ENCODE measurements around the gene ANOS1. TPM values are rescaled to one million over a fixed set of nuclear protein-coding genes. Genes with fewer than 3 reads are reported as not detected.

ANOS1 gene
- total RNA-seq, 1 experiment from 2014 or later = 24.8 TPM

DNA sequence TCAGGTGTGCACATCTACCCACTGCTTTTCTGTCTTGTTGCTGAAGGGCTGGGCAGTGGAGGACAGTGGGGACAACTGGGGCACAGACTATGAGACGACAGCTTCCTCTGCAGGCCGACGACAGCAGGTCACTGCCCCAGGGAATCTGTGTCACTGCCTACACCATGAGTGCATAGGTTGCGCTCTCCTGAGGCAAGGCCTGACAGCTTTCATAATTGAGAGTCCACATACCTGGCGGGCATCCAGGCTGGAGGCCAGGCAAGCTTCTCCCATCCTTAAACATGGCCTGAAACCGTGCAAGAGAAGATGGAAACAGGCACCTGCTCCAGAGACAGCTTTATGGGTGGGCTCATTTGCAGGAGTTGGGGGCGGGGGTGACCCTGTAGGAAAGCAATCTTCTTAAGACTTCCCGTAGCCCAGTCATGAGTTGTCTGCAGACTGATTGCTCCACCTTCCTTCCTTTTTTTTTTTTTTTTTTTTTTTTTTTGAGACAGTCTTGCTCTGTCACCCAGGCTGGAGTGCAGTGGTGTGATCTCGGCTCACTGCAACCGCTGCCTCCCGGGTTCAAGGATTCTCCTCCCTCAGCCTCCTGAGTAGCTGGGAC is 2.9 kb downstream of the ANOS1 start:
- Mint-ChIP-seq H3K9me3 (no peaks in the 10 kb centered on the region), H3K4me3 (no peak overlapping the region), H3K36me3 (peaks cover 5% of the 10 kb centered on the region; the same call in 1 of the 2 replicates), H3K4me1 (peaks cover 52% of the 10 kb centered on the region), H3K27ac (no peak overlapping the region), H3K27me3 (ENCODE audit: low read depth) (peaks cover 32% of the 10 kb centered on the region)
- DNase-seq (ENCODE audit: low spot score) (no peak), ATAC-seq (no peak)
- ChIA-PET POLR2A (no interaction called here), CTCF (interaction anchor here (0.7 to 1.9 kb wide), 2 partner anchors 9 to 16 kb away, joined by 5 to 6 read pairs; no protein-coding TSS in a partner anchor)
- TF ChIP-seq FOXP4 (CRISPR knock-in tag; IDR thresholded peaks at IDR 0.05) (no peak), RELA (CRISPR knock-in tag; IDR thresholded peaks at IDR 0.05; ENCODE audit: borderline replicate concordance) (no peak), TP53 (CRISPR knock-in tag; IDR thresholded peaks at IDR 0.05) (no peak), FOXK1 (CRISPR knock-in tag; IDR thresholded peaks at IDR 0.05) (no peak), OVOL2 (CRISPR knock-in tag; IDR thresholded peaks at IDR 0.05; ENCODE audit: borderline replicate concordance) (no peak)

- H3K27me3 Mint-ChIP-seq (ENCODE audit: low read depth) = peaks cover 35% of the 10 kb centered on the region
- ATAC-seq (no peak), DNase-seq (ENCODE audit: low spot score) (no peak)
- H3K4me3 Mint-ChIP-seq = no peak overlapping the region
- ChIA-PET CTCF (no interaction called here), POLR2A (no interaction called here)
- no peak overlapping the region for H3K27ac Mint-ChIP-seq
- peaks cover 70% of the 10 kb centered on the region for H3K4me1 Mint-ChIP-seq
- TF ChIP-seq NR2C2 (CRISPR knock-in tag; IDR thresholded peaks at IDR 0.05) (no peak), RORB (CRISPR knock-in tag; IDR thresholded peaks at IDR 0.05) (no peak), ZNF423 (CRISPR knock-in tag; IDR thresholded peaks at IDR 0.05) (no peak), USF2 (CRISPR knock-in tag; IDR thresholded peaks at IDR 0.05) (no peak), GRHL2 (CRISPR knock-in tag; IDR thresholded peaks at IDR 0.05; ENCODE audit: insufficient replicate concordance, severe bottlenecking) (no peak)
- TF ChIP-seq, protein P1, sequence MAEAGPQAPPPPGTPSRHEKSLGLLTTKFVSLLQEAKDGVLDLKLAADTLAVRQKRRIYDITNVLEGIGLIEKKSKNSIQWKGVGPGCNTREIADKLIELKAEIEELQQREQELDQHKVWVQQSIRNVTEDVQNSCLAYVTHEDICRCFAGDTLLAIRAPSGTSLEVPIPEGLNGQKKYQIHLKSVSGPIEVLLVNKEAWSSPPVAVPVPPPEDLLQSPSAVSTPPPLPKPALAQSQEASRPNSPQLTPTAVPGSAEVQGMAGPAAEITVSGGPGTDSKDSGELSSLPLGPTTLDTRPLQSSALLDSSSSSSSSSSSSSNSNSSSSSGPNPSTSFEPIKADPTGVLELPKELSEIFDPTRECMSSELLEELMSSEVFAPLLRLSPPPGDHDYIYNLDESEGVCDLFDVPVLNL (CRISPR knock-in tag; IDR thresholded peaks at IDR 0.05; ENCODE audit: borderline replicate concordance, low read depth) = no peak
- TF ChIP-seq, protein P2, sequence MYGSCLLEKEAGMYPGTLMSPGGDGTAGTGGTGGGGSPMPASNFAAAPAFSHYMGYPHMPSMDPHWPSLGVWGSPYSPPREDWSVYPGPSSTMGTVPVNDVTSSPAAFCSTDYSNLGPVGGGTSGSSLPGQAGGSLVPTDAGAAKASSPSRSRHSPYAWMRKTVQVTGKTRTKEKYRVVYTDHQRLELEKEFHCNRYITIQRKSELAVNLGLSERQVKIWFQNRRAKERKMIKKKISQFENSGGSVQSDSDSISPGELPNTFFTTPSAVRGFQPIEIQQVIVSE (CRISPR knock-in tag; IDR thresholded peaks at IDR 0.05; ENCODE audit: borderline replicate concordance) = no peak
- TF ChIP-seq, protein P3, sequence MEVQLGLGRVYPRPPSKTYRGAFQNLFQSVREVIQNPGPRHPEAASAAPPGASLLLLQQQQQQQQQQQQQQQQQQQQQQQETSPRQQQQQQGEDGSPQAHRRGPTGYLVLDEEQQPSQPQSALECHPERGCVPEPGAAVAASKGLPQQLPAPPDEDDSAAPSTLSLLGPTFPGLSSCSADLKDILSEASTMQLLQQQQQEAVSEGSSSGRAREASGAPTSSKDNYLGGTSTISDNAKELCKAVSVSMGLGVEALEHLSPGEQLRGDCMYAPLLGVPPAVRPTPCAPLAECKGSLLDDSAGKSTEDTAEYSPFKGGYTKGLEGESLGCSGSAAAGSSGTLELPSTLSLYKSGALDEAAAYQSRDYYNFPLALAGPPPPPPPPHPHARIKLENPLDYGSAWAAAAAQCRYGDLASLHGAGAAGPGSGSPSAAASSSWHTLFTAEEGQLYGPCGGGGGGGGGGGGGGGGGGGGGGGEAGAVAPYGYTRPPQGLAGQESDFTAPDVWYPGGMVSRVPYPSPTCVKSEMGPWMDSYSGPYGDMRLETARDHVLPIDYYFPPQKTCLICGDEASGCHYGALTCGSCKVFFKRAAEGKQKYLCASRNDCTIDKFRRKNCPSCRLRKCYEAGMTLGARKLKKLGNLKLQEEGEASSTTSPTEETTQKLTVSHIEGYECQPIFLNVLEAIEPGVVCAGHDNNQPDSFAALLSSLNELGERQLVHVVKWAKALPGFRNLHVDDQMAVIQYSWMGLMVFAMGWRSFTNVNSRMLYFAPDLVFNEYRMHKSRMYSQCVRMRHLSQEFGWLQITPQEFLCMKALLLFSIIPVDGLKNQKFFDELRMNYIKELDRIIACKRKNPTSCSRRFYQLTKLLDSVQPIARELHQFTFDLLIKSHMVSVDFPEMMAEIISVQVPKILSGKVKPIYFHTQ (CRISPR knock-in tag; IDR thresholded peaks at IDR 0.05) = no peak
- no peaks in the 10 kb centered on the region for H3K9me3 Mint-ChIP-seq
- peaks cover 5% of the 10 kb centered on the region; the same call in 1 of the 2 replicates for H3K36me3 Mint-ChIP-seq
These were observed 5.8 kb downstream of the ANOS1 start for GRCh38 chrX:8726031-8726652.

GRCh38 chrX:8724300-8724699 is 7.6 kb downstream of the ANOS1 start:
- ATAC-seq = peak; percentile 88
- ChIA-PET POLR2A (no interaction called here), CTCF (interaction anchor here (0.6 to 1.5 kb wide), 4 partner anchors 10 to 509 kb away, joined by 3 to 6 read pairs (median 4); no protein-coding TSS in a partner anchor)
- DNase-seq (ENCODE audit: low spot score) = peak; percentile 51
- no peak overlapping the region for H3K4me3 Mint-ChIP-seq
- peaks cover 33% of the 10 kb centered on the region for H3K27me3 Mint-ChIP-seq (ENCODE audit: low read depth)
- no peaks in the 10 kb centered on the region for H3K9me3 Mint-ChIP-seq
- H3K36me3 Mint-ChIP-seq = peaks cover 14% of the 10 kb centered on the region
- H3K4me1 Mint-ChIP-seq = peaks cover 81% of the 10 kb centered on the region
- no peak overlapping the region for H3K27ac Mint-ChIP-seq
- TF ChIP-seq OVOL2 (CRISPR knock-in tag; IDR thresholded peaks at IDR 0.05; ENCODE audit: borderline replicate concordance) (no peak), SP1 (CRISPR knock-in tag; conservative IDR thresholded peaks at IDR 0.05) (no peak), SOX15 (CRISPR knock-in tag; IDR thresholded peaks at IDR 0.05) (no peak)
- TF ChIP-seq, protein P4, sequence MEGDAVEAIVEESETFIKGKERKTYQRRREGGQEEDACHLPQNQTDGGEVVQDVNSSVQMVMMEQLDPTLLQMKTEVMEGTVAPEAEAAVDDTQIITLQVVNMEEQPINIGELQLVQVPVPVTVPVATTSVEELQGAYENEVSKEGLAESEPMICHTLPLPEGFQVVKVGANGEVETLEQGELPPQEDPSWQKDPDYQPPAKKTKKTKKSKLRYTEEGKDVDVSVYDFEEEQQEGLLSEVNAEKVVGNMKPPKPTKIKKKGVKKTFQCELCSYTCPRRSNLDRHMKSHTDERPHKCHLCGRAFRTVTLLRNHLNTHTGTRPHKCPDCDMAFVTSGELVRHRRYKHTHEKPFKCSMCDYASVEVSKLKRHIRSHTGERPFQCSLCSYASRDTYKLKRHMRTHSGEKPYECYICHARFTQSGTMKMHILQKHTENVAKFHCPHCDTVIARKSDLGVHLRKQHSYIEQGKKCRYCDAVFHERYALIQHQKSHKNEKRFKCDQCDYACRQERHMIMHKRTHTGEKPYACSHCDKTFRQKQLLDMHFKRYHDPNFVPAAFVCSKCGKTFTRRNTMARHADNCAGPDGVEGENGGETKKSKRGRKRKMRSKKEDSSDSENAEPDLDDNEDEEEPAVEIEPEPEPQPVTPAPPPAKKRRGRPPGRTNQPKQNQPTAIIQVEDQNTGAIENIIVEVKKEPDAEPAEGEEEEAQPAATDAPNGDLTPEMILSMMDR (IDR thresholded peaks at IDR 0.05) = 0 out of 2 replicates have a peak, but pooled peaks have one; percentile 21
